ENCODE measurements around the gene SLC28A3.
"Not testable (repeated sequence)": the region's sequence is repeated elsewhere in the genome, so short reads cannot be mapped to it uniquely, and the experiment has no call there.

The SLC28A3 gene

GRCh38 chr9:84374013-84374412 lies 33.5 kb upstream of the SLC28A3 start:
- Mint-ChIP-seq H3K36me3 (ENCODE audit: low read depth) (no peaks in the 10 kb centered on the region), H3K27me3 (ENCODE audit: low read depth, poor library complexity) (peaks cover 8% of the 10 kb centered on the region), H3K4me1 (peaks cover 11% of the 10 kb centered on the region), H3K9me3 (no peaks in the 10 kb centered on the region), H3K27ac (no peak overlapping the region), H3K4me3 (no peak overlapping the region)
- DNase-seq: no peak
- TF ChIP-seq, protein P1, sequence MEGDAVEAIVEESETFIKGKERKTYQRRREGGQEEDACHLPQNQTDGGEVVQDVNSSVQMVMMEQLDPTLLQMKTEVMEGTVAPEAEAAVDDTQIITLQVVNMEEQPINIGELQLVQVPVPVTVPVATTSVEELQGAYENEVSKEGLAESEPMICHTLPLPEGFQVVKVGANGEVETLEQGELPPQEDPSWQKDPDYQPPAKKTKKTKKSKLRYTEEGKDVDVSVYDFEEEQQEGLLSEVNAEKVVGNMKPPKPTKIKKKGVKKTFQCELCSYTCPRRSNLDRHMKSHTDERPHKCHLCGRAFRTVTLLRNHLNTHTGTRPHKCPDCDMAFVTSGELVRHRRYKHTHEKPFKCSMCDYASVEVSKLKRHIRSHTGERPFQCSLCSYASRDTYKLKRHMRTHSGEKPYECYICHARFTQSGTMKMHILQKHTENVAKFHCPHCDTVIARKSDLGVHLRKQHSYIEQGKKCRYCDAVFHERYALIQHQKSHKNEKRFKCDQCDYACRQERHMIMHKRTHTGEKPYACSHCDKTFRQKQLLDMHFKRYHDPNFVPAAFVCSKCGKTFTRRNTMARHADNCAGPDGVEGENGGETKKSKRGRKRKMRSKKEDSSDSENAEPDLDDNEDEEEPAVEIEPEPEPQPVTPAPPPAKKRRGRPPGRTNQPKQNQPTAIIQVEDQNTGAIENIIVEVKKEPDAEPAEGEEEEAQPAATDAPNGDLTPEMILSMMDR (IDR thresholded peaks at IDR 0.05): no peak

- no peak for DNase-seq
- H3K27me3 Mint-ChIP-seq (ENCODE audit: low read depth, poor library complexity): peaks cover 5% of the 10 kb centered on the region
- TF ChIP-seq, protein P1 (IDR thresholded peaks at IDR 0.05): no peak
Measured at GRCh38 chr9:84371737-84372136, 31.2 kb upstream of the SLC28A3 start.

DNA sequence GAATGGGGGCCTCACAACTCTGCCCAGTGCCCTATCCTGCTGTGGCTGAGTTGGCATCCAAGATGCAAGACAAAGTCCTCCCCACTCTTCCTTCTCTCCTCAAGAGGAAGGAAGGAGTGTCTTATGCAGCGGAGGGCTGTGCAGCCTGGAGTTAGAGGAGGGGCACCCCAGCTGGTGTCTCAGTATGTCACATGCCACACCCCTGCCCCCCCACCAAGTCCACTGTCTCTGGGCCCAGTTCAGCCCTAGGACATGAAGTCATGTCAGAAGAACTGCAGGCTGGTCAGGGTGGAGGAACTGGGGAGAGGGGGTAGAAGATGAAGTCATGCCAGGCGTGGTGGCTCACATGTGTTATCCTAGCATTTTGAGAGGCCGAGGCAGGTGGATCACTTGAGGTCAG lies 28.0 kb upstream of the SLC28A3 start:
- H3K27me3 Mint-ChIP-seq (ENCODE audit: low read depth, poor library complexity): no peaks in the 10 kb centered on the region
- TF ChIP-seq, protein P1 (IDR thresholded peaks at IDR 0.05): no peak
- no peak for DNase-seq
- no peak overlapping the region for H3K4me3 Mint-ChIP-seq
- no peak overlapping the region for H3K27ac Mint-ChIP-seq
- H3K4me1 Mint-ChIP-seq: peaks cover 19% of the 10 kb centered on the region
- no peaks in the 10 kb centered on the region for H3K36me3 Mint-ChIP-seq (ENCODE audit: low read depth)
- peaks cover 15% of the 10 kb centered on the region for H3K9me3 Mint-ChIP-seq

More at GRCh38 chr9:84371737-84372136, 31.2 kb upstream of the SLC28A3 start:
- H3K4me1 Mint-ChIP-seq: peaks cover 19% of the 10 kb centered on the region
- H3K9me3 Mint-ChIP-seq: peaks cover under 1% of the 10 kb centered on the region
- no peak overlapping the region for H3K27ac Mint-ChIP-seq
- H3K36me3 Mint-ChIP-seq (ENCODE audit: low read depth): no peaks in the 10 kb centered on the region
- H3K4me3 Mint-ChIP-seq: no peak overlapping the region

GRCh38 chr9:84367726-84368125 lies 27.2 kb upstream of the SLC28A3 start:
- not testable (repeated sequence) for H3K27ac Mint-ChIP-seq; DNase-seq; H3K36me3 Mint-ChIP-seq (ENCODE audit: low read depth); H3K27me3 Mint-ChIP-seq (ENCODE audit: low read depth, poor library complexity); H3K4me3 Mint-ChIP-seq
- Mint-ChIP-seq H3K9me3 (peaks cover 15% of the 10 kb centered on the region), H3K4me1 (peaks cover 19% of the 10 kb centered on the region)

DNA sequence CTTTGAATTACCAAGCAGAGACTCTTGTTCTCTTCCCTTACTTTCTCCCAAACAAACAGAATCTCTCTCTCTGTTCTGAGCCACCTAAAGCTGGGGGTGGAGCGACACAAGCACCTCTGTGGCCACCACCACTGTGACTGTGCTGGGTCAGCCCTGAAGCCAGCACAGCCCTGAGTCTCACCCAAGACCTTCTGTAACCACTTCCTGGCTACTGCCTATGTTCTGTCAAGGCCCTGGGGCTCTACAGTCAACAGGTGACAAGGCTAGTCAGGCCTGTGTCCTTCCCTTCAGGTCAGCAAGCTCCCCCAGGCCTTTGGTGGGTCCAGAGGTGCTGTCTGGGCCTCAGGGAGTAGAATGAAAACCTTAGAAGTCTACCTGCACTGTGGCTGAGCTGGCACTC lies 26.1 kb upstream of the SLC28A3 start:
- peaks cover 15% of the 10 kb centered on the region for H3K9me3 Mint-ChIP-seq
- DNase-seq: no peak
- no peak overlapping the region for H3K27ac Mint-ChIP-seq
- H3K36me3 Mint-ChIP-seq (ENCODE audit: low read depth): no peaks in the 10 kb centered on the region
- no peaks in the 10 kb centered on the region for H3K27me3 Mint-ChIP-seq (ENCODE audit: low read depth, poor library complexity)
- H3K4me3 Mint-ChIP-seq: no peak overlapping the region
- peaks cover 11% of the 10 kb centered on the region for H3K4me1 Mint-ChIP-seq
- TF ChIP-seq, protein P1 (IDR thresholded peaks at IDR 0.05): no peak

GRCh38 chr9:84364894-84365490 lies 24.4 kb upstream of the SLC28A3 start:
- H3K4me3 Mint-ChIP-seq; H3K27me3 Mint-ChIP-seq (ENCODE audit: low read depth, poor library complexity); H3K4me1 Mint-ChIP-seq; H3K36me3 Mint-ChIP-seq (ENCODE audit: low read depth); DNase-seq; H3K27ac Mint-ChIP-seq: not testable (repeated sequence)
- peaks cover 15% of the 10 kb centered on the region for H3K9me3 Mint-ChIP-seq

DNA sequence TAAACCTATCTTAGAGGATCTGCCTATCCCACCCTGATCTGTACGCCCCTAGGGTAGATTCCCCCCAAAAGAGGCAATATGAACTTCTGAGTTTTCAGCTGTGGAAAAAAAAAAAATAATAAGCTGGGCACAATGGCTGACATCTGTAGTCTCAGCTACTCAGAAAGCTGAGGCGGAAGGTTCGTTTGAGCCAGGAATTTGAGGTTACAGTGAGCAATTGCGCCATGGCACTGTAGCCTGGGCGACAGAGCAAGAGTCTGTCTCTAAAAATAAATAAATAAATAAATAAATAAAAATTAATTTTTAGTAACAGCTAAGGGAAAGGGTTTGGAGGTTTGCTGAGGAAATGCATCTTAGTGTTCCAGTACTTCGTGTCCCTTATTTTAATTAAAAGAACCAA lies 21.1 kb upstream of the SLC28A3 start:
- DNase-seq: no peak
- Mint-ChIP-seq H3K27me3 (ENCODE audit: low read depth, poor library complexity) (no peaks in the 10 kb centered on the region), H3K36me3 (ENCODE audit: low read depth) (peaks cover 3% of the 10 kb centered on the region), H3K4me1 (peaks cover 6% of the 10 kb centered on the region), H3K4me3 (no peak overlapping the region), H3K27ac (no peak overlapping the region), H3K9me3 (peaks cover 22% of the 10 kb centered on the region)
- TF ChIP-seq, protein P1 (IDR thresholded peaks at IDR 0.05): no peak
